ENCODE data around the gene RASD2.

RASD2 gene

DNA sequence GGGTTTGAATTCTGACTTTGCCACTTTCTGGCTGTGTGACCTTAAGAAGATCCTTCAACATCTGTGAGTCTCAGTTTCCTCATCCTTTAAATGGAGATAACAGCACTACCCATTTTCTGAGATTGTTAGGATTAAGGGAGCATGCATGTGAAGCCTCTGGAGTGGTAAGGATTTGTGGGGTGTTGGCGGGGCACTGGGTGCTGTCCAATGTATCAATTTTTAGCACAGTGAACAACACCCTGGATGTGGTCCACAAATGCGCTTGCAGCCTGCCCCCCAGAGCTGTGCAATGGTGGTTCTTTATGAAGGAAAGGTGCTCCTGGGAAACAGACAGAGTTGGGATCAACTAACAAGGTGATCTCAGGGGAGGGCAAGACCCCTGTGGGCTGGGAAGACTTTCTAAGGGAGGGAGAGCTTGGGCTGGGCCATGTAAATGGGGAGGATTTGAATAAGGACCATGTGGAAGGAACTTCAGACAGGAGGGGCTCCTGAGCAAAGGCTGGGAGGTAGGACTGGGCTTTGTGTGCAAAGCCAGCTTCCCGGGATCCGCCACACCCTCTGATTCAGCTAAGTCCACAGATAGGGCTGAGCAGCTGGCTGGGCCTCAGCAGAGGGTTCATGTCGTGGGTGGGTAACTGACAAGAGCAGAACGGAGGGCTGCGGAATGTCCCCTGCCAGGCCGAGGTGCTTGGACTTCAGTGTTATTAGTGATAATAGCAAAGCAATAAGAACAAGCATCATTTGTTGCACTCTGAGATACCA is 22.7 kb upstream of the RASD2 start:
- ChIA-PET CTCF (no interaction called here), POLR2A (no interaction called here)
- no peak for DNase-seq (ENCODE audit: low read depth, low spot score)
- TF ChIP-seq, protein P1, sequence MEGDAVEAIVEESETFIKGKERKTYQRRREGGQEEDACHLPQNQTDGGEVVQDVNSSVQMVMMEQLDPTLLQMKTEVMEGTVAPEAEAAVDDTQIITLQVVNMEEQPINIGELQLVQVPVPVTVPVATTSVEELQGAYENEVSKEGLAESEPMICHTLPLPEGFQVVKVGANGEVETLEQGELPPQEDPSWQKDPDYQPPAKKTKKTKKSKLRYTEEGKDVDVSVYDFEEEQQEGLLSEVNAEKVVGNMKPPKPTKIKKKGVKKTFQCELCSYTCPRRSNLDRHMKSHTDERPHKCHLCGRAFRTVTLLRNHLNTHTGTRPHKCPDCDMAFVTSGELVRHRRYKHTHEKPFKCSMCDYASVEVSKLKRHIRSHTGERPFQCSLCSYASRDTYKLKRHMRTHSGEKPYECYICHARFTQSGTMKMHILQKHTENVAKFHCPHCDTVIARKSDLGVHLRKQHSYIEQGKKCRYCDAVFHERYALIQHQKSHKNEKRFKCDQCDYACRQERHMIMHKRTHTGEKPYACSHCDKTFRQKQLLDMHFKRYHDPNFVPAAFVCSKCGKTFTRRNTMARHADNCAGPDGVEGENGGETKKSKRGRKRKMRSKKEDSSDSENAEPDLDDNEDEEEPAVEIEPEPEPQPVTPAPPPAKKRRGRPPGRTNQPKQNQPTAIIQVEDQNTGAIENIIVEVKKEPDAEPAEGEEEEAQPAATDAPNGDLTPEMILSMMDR (IDR thresholded peaks at IDR 0.05; ENCODE audit: insufficient read depth, low read length, missing control alignments) = no peak
- no peak overlapping the region for H3K4me3 ChIP-seq (ENCODE audit: low read depth, low read length)

DNA sequence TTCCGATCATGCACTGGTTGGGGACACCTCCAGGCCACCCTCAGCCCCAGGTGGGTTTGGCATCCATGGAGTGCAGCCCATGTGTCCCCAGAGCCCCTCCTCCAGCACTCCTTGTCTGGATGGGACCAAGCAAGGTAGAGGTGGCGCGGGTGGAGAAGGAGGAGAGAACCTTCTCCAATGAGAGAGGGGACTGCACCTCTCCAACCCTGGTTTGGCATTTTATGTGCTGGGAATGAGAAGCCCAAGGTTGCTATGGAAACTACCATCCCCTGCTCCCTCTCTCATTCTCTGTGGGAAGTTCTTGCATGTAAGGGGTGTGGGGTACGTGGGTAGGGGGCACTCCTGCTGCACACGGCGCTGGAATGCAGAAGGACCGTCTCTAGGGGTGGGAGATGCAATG is 21.8 kb upstream of the RASD2 start:
- ChIA-PET POLR2A (no interaction called here), CTCF (interaction anchor here (0.7 kb wide), 1 partner anchor 10 kb away, joined by 3 read pairs; no protein-coding TSS in a partner anchor)
- TF ChIP-seq, protein P1 (IDR thresholded peaks at IDR 0.05; ENCODE audit: insufficient read depth, low read length, missing control alignments) = no peak
- no peak for DNase-seq (ENCODE audit: low read depth, low spot score)
- H3K4me3 ChIP-seq (ENCODE audit: low read depth, low read length) = no peak overlapping the region

DNA sequence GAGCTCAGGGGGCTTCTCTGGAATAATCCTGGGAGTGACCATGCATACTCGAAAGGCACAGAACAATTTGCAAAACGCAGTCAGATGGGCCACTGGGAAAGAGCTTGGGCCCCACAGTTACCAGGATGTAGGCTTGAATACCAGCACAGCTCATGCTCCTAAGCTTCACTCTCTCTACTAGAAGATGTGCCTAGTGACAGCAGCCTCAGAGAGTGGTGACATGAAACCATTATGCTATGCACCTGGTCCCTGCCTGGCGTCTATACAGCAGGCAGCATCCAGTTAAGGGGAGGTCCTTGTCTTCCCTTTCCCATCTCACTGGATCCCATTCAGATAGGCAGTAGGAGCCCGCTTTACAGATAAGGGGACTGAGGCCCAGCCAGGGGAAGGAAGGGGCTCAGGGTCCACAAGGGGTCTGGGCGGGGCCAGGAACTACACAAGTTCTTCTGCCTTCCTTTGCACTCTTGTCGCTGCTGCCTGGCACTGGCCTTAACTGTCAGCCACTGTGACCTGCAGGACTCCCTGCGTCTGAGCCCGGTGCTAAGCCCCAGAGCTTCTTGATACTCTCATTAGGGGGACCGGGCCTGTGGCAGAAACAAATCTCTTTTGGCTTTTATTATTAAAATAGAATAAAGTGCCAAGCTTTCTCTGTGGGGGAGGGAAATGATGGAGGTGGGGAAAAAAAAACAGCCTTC is 21.2 kb upstream of the RASD2 start:
- TF ChIP-seq, protein P1 (IDR thresholded peaks at IDR 0.05; ENCODE audit: insufficient read depth, low read length, missing control alignments) = no peak
- CTCF ChIA-PET = interaction anchor here (0.7 kb wide), 1 partner anchor 9 kb away, joined by 3 read pairs; no protein-coding TSS in a partner anchor
- H3K4me3 ChIP-seq (ENCODE audit: low read depth, low read length) = no peak overlapping the region
- DNase-seq (ENCODE audit: low read depth, low spot score) = no peak
- POLR2A ChIA-PET = no interaction called here

DNA sequence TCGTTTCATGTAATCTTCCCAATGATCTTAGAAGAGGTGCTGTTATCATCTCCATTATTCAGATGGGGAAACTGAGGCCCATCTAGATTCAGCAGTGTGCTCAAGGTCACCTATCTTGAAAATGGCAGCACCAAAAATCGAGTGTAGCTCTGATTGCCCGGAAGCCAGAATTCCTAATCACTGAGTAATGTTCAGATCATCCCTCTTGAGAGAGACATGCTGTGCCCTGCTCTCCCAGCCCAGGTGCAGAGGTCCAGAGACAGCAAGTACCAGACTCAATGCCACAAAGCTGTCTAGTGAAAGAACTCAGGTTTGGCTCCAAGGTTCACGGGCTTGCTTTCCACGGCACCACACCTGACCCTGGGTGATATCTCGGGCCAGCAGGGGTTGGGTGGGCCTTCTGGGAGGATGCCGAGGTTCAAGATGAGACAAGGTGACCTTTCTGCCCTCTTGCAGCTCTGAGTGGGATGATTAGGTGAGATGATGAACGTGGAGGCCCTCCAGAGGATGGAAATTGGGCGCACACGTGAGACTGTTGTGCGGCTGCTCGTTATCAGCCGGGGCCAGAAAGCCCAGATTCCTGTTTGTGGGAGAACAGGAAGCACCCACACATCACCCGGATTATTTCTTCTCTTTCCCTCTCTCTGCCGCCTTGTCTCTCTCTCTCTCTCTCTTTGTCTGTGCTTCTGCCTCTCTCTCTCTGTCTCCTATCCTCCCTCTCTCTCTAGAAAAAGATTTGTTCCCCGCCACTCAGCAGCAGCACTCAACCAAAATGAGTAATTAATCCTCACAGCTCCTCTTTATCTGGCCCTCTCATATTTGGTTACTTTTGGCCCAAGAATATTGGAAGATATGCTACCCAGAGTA is 19.0 kb upstream of the RASD2 start:
- ChIA-PET POLR2A (no interaction called here), CTCF (interaction anchor here (1.1 to 1.7 kb wide), 4 partner anchors 11 to 61 kb away, joined by 3 to 6 read pairs (median 5); no protein-coding TSS in a partner anchor)
- DNase-seq (ENCODE audit: low read depth, low spot score) = no peak
- TF ChIP-seq, protein P1 (IDR thresholded peaks at IDR 0.05; ENCODE audit: insufficient read depth, low read length, missing control alignments) = no peak
- no peak overlapping the region for H3K4me3 ChIP-seq (ENCODE audit: low read depth, low read length)

DNA sequence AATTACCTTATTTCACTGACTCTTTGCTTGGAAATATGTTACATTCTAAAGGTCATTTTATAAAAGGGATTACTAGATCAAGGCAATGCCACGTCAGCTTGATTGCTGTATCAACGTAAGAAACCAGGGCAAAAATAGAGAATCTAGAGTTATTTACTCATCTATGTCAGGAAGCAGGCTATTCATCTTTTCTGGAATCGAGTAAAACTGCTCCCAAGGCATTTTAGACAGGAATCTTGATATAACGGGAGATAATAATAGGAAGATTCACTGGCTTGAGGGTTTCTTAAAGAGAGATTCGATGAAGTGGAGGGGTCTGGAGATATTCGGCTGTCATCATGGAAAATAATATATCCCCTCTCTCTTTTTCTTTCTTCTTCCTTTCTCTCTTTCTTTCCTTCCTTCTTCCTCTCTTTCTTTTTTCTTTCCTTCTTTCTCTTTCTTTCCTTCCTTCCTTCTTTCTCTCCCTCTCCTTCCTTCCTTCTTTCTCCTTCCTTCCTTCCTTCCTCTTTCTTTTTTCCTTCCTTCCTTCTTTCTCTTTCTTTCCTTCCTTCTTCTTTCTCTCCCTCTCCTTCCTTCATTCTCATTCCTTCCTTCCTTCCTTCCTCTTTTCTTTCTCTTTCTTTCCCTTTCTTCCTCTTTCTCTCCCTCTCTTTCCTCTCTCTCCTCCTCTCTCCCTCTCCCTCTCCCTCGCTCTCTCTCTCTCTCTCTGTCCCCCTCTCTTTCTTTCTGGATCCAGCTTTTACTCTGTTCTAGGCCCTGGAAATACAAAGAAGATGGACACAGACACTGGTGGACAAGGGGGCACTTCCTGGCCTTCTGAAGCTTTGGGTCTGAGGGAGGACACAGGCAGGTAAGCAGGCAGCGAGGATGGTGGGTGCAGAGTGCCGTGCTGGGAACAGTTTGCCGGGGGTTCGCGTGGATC is 18.1 kb upstream of the RASD2 start:
- POLR2A ChIA-PET = no interaction called here
- TF ChIP-seq, protein P1 (IDR thresholded peaks at IDR 0.05; ENCODE audit: insufficient read depth, low read length, missing control alignments) = no peak
- CTCF ChIA-PET = interaction anchor here (0.9 to 1.7 kb wide), 3 partner anchors 10 to 61 kb away, joined by 3 to 5 read pairs (median 5); no protein-coding TSS in a partner anchor
- DNase-seq (ENCODE audit: low read depth, low spot score) = no peak
- H3K4me3 ChIP-seq (ENCODE audit: low read depth, low read length) = no peak overlapping the region

All from AG04449 (cell line).